ENCODE data around the gene NUP58.

The NUP58 gene

DNA sequence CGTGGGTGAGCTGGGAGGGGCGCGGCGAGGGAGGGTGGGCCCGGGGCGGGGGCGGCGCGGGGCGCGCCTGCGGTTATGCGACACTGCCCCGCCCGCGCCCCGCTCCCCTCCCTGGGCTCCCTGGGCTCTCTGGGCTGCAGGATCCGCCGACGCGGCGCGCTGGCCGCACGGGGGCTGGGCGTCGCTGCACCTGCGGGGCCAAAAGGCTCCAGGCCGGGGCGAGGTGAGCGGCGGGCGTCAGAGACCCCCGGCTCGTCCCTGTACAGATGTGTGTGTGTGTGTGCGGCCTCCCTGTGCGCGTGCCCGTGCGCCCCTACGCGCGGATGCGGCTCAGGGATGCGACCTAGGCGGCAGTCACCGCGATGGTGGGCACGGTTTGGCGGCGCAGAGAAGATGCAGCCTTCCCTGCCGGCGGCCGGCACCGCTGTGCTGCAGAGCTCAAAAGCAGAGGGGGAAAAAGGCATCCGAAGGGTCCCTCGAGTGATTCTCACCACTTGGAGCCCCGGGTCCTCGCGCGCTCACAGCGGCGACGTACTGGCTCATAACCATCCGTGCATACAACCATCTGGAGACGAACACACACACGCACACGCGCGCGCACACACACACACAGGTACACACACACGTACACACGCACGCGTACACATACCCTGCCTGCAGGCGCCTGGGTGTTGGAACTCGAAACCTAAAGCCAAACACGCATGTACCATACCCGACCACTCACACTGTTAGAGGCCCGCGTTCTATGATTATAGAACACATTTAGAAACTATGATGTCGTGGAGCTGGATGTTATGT lies 71.1 kb downstream of the NUP58 start:
- no peak for DNase-seq (ENCODE audit: low read depth, low spot score)
- H3K27ac ChIP-seq = no peak overlapping the region

DNA sequence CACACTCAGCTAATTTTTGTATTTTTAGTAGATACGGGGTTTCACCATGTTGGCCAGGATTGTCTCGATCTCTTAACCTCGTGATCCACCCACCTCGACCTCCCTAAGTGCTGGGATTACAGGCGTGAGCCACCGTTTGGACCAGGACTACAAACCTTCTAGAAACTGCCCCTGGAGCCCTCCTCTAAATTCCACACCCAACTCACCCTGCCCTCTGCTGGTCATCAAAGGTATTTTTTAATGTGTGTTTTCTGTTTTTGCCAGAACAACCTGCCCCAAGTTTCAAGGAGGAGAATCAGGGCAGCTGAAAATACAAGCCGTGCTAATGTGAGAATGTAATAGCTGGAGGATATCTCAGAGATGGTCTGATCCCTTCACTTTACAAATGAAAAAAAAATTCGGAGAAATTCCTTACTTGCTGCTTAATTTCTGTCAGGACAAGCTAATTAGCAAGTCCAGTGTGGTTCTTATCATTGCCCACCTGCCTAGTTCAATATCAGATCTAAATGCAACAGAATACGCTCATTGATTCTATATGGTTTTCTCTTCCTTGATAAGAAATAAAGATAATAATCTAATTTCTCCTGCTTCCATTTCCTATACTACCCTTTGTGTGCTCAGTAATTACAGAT lies 74.4 kb downstream of the NUP58 start:
- H3K27ac ChIP-seq = no peak overlapping the region
- DNase-seq (ENCODE audit: low read depth, low spot score) = no peak

DNA sequence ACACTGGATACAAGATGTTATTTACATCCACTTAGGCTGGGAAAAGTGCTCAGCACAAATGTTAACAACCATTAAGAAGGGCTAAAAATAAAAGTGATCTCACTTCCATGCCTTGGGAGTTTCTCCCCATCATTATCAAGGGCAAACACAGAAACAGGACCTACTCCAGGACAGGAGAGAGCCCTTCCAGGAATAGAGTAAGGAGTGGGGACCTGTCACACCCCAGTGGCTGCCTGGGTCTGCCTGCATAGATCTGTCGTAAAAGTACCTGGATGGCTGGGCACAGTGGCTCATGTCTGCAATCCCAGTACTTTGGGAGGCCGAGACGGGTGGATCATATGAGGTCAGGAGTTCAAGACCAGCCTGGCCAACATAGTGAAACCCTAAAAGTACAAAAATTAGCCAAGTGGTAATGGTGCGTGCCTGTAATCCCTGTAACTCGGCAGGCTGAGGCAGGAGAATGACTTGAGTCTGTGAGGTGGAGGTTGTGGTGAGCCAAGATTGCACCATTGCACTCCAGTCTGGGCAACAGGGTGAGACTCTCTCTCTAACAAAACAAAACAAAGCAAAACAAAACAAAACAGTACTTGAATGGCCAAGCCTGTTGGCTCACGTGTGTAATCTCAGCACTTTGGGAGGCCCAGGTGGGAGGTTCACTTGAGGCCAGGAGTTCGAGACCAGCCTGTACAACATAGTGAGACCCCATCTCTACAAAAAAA lies 76.0 kb downstream of the NUP58 start:
- no peak for DNase-seq (ENCODE audit: low read depth, low spot score)

DNA sequence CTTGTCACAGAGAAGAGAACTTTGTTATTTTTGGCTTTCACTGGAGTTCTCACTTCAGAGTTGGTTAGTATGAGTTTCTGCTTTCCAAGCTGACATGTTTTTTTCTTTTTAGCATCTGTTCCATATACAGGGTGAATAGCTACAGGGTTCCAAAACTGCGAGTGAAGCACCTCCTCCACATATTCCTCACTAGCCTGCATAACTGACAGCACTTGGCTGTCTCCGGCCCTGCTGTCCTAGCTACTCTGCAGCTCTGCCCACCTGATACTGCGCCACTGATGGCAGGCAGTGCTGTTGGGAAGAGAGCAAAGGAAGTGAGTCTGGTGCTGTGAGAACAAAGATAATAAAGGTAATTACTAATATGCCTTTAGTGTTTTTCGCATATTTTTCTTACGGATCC lies 77.1 kb downstream of the NUP58 start:
- no peak for DNase-seq (ENCODE audit: low read depth, low spot score)

More for the DNA sequence above, 76.0 kb downstream of the NUP58 start:
- H3K27ac ChIP-seq = no peak overlapping the region

DNA sequence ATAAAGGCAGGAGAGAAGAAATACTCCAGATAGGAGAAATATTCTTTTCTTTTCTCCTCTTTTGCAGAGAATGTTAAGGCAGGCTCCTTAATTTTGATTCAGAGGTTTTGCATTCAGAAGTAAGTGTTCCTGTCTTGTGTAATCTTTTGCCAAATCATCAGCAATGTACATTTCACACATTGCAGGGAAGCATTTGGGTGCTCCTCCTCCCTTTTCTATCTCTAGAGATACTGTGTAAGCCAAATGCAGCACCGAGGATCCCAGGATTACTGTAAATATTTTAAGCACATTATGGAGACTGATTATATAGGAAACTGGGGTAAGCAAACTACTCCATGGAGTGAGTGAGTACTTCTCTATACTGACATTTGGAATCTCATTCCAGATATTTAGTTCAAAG lies 77.6 kb downstream of the NUP58 start:
- H3K27ac ChIP-seq = no peak overlapping the region
- DNase-seq (ENCODE audit: low read depth, low spot score) = no peak

More for the DNA sequence above, 77.1 kb downstream of the NUP58 start:
- H3K27ac ChIP-seq = no peak overlapping the region

DNA sequence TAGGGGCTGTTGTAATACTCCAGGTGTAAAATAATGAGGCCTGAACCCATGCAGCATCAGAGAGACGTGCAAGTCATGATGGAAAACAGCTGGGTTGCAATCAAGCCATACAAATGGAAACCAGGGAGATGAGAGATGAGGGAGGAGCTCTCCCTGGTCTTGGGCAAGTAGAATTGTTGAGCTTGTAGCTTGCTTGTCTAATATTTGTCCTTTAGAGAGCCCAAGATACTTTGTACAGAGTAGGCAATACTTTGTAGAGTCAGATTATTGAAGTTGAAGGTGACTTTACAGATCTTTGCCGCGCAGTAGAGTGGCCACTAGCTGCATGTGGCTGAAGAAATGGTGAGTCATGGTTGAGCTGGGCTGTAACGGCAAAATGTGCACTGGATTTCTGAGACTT lies 78.7 kb downstream of the NUP58 start:
- H3K27ac ChIP-seq = no peak overlapping the region
- DNase-seq (ENCODE audit: low read depth, low spot score) = no peak

DNA sequence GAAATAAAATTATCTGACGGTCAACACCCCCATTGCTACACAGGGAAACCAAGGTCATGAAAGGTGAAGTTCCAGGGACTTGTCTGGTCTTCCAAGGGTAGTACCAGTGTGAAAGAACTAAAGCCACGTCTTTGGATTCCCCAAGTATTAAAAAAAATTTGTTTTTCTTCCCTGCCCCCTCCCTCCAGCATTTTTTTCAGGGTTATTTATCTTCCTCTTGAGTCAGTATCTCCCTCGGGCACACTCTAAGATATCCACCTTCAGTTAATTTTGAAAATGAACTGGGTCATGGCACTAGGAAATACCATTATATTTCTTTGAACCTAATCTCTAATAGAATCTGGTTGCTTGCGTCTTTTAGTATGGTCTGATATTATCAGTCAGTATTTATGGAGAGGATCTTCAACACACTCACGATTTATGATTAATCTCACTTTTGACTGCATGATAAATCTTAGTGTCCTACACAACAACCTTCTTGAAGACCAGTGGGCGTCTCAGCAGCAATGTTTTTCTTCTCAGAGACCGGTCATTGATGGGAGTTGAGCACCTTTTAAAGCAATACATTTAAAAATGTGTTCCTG lies 79.4 kb downstream of the NUP58 start:
- DNase-seq (ENCODE audit: low read depth, low spot score) = no peak
- H3K27ac ChIP-seq = no peak overlapping the region

DNA sequence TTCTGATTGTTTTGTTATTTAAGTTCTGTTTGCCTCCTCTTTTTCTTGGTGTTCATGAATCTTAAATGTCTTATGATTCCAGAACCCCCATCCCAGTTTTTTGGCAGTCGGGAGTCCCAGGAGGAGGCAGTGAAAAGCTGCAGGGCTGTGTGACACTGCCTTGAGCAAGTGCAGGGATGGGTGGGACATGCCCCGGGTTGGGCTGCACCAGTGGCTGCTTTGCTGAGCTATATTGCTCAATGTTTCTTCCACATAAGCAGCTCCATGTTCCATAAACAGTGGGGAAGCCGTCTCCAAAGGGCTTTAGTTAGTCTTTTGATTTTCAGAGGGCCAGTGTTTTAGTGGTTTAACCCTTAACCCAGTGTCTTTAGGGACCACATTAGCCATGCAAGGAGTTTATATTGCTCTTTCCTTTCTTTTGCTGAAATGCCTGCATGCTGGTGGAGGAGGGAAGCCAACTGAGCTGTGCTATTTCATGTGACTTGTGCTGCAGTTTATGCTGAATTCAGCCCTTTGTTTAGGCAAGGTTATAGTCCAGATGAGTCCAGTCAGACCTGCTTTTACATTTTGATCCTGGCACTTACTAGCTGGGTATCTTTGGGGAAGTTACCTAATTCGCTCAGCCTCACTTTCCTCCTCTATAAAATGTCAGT lies 83.5 kb downstream of the NUP58 start:
- no peak overlapping the region for H3K27ac ChIP-seq
- DNase-seq (ENCODE audit: low read depth, low spot score) = no peak

- DNase-seq (ENCODE audit: low read depth, low spot score) = no peak
Measured at GRCh38 chr13:25391932-25392331, 90.5 kb downstream of the NUP58 start.

More at GRCh38 chr13:25391932-25392331, 90.5 kb downstream of the NUP58 start:
- no peak overlapping the region for H3K27ac ChIP-seq
